Neural crest cell (in vitro differentiated cells): ENCODE data around the gene PLCXD3. TPM values are rescaled to one million over a fixed set of nuclear protein-coding genes. Genes with fewer than 3 reads are reported as not detected.
A peak's percentile ranks its signal among the peaks of the same experiment; 100 is the strongest.

ENCODE experiments used
- DNase-seq: peaks from one replicate; pipeline ENCODE4 v3.0.0; 2021; ENCODE audit warnings: low read depth, mixed read lengths, low spot score
- H3K27ac Mint-ChIP-seq: one replicate; pipeline ENCODE4 v1.8.0; 2021; ENCODE audit warnings: mild to moderate bottlenecking, mixed read lengths; ENCODE audit not compliant: unreplicated experiment
- H3K27me3 Mint-ChIP-seq: 2 replicates; pipeline ENCODE4 v1.8.0; 2021; ENCODE audit warnings: low read depth, mild to moderate bottlenecking, mixed read lengths
- H3K36me3 Mint-ChIP-seq: 2 replicates; pipeline ENCODE4 v1.8.0; 2021; ENCODE audit warnings: low read depth, mild to moderate bottlenecking, mixed read lengths
- H3K4me1 Mint-ChIP-seq: 2 replicates; pipeline ENCODE4 v1.8.0; 2021; ENCODE audit warnings: mixed read lengths
- H3K4me3 Mint-ChIP-seq: one replicate; pipeline ENCODE4 v1.8.0; 2021; ENCODE audit warnings: mild to moderate bottlenecking, mixed read lengths
- H3K9me3 Mint-ChIP-seq: 2 replicates; pipeline ENCODE4 v1.8.0; 2021; ENCODE audit warnings: mixed read lengths
- total RNA-seq: library from RNA; stranded (reverse); gene quantifications from 2 replicates; pipeline ENCODE4 v1.2.1, GENCODE V29; 2021
- TF ChIP-seq, protein P1 (sequence below): fragments of 200-600 bp; sonication (generic); conservative IDR thresholded peaks from 2 replicates; pipeline ENCODE4 v1.5.0; 2021; ENCODE audit warnings: antibody characterized with exemption, mild to moderate bottlenecking

Gene PLCXD3
- total RNA-seq, 1 donor from 2014 or later, result 0.07 TPM

DNA sequence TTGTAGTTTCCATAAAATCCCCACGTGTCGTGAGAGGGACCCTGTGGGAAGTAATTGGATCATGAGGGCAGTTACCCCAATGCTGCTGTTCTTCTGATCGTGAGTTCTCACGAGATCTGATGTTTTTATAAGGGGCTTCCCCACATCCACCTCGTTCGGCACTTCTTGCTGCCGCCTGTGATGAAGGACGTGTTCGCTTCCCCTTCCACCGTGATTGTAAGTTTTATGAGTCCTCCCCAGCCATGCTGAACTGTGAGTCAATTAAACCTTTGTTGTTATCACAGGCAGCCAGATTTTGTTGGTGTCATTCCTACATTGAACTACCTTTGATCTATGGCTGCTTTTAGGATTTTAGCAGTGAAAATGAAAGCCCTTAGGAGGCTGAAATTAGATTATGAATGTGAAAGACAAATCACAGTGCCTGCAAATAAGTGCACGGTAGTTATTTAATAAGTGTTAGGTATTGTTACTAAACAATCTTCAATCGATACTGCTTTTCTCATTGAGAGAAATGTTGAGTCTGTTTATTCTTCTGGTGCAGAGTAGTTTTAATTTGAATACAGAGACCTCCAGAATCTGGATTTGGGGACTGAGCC, 229.1 kb downstream of the PLCXD3 start:
- Mint-ChIP-seq H3K36me3 (no peaks in the 10 kb centered on the region), H3K4me1 (no peaks in the 10 kb centered on the region), H3K4me3 (no peak overlapping the region), H3K27me3 (peaks cover 4% of the 10 kb centered on the region), H3K9me3 (no peaks in the 10 kb centered on the region), H3K27ac (no peak overlapping the region)
- no peak for DNase-seq
- TF ChIP-seq, protein P1, sequence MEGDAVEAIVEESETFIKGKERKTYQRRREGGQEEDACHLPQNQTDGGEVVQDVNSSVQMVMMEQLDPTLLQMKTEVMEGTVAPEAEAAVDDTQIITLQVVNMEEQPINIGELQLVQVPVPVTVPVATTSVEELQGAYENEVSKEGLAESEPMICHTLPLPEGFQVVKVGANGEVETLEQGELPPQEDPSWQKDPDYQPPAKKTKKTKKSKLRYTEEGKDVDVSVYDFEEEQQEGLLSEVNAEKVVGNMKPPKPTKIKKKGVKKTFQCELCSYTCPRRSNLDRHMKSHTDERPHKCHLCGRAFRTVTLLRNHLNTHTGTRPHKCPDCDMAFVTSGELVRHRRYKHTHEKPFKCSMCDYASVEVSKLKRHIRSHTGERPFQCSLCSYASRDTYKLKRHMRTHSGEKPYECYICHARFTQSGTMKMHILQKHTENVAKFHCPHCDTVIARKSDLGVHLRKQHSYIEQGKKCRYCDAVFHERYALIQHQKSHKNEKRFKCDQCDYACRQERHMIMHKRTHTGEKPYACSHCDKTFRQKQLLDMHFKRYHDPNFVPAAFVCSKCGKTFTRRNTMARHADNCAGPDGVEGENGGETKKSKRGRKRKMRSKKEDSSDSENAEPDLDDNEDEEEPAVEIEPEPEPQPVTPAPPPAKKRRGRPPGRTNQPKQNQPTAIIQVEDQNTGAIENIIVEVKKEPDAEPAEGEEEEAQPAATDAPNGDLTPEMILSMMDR, result no peak

DNA sequence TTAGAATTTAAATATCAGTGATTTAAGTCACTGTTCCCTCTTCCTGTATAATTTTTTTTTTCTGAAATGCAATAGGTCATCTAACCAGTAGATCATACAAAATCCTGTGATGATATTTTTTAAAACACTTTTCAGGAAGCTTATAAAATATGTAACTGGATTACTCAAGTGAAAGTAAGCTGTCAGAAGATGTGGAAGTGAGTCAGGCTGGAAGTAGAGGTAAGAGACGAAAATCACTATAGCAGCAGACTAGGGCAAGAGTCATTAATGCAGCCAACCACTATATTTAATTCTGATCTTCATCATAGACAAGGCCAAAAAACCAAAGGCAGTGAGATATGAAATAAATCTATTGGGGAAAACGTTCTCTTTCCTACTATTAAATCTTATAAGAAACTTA, 231.4 kb downstream of the PLCXD3 start:
- Mint-ChIP-seq H3K4me3 (no peak overlapping the region), H3K27ac (no peak overlapping the region), H3K36me3 (no peaks in the 10 kb centered on the region), H3K9me3 (no peaks in the 10 kb centered on the region), H3K4me1 (no peaks in the 10 kb centered on the region), H3K27me3 (peaks cover 4% of the 10 kb centered on the region)
- TF ChIP-seq, protein P1, result no peak
- no peak for DNase-seq

DNA sequence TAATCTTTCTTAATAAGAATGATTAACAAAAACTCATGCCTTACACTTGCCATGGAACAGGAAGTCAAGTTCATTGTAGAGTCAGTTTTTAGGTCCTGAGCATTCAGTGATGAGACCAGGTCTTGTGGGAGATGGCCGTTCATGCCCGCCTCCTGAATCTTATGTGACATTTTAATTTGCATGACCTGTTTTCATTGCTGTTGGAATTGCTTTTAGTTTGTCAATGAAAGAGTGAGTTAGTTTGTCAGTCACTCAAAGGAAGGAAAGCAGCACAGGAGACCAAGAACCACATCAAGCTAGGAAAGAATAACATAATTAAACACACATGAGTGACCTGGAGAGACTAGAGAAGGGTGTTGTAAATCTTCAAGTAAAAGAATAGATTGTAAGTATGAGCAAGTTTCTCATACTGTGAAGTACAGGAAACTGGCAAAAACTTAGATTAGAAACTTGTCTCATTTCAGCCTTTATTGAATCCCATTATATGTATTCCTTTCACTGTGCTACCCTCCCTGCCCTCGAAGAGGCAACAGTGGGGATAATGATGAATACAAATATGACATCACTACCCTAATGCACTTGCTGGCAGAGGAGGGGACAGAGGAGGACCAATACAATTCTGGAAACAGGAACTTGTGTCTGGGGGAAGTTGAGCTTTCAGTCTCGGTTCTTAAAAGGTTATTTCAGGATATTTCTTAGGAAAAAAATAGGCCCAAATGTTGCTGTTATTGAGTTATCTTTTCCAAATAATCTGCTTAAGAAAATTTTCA, 232.7 kb downstream of the PLCXD3 start:
- TF ChIP-seq, protein P1, result no peak
- Mint-ChIP-seq H3K4me1 (no peaks in the 10 kb centered on the region), H3K4me3 (no peak overlapping the region), H3K36me3 (no peaks in the 10 kb centered on the region), H3K9me3 (no peaks in the 10 kb centered on the region), H3K27me3 (no peaks in the 10 kb centered on the region), H3K27ac (no peak overlapping the region)
- DNase-seq, result no peak

DNA sequence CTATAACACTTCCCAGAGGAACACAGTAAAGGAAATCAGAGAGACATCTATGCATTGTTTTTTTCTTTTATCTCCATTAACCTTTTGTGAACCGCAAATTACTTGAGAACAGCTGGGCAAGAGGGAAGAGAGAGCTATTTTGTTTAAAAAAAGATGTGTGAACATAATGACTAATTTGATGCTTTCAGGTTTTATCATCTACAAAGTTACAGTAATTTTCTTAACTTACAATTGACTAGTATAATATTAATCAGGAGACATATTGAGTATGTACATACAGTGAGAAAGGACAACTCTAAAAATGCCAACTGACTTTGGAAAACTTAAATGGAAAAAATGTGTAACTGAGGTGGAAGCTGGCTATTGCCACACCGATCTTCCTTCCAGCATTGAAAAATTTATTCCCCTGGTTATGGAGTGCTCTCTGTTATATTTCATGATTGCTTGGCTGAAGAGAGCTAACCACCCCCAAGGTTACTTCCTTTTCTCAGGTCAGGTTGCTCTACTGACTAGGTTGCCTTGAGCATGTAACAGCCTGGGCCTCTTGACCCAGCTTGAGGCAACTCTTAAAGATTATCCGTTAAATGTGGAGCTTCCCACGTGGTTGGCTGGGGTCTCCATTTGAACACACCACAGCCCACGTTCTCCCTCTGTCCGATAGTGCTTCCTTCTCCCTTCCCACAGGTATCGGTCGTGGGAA, 234.4 kb downstream of the PLCXD3 start:
- Mint-ChIP-seq H3K27ac (no peak overlapping the region), H3K4me1 (no peaks in the 10 kb centered on the region), H3K36me3 (no peaks in the 10 kb centered on the region), H3K9me3 (no peaks in the 10 kb centered on the region), H3K4me3 (no peak overlapping the region), H3K27me3 (no peaks in the 10 kb centered on the region)
- no peak for DNase-seq
- TF ChIP-seq, protein P1, result no peak

DNA sequence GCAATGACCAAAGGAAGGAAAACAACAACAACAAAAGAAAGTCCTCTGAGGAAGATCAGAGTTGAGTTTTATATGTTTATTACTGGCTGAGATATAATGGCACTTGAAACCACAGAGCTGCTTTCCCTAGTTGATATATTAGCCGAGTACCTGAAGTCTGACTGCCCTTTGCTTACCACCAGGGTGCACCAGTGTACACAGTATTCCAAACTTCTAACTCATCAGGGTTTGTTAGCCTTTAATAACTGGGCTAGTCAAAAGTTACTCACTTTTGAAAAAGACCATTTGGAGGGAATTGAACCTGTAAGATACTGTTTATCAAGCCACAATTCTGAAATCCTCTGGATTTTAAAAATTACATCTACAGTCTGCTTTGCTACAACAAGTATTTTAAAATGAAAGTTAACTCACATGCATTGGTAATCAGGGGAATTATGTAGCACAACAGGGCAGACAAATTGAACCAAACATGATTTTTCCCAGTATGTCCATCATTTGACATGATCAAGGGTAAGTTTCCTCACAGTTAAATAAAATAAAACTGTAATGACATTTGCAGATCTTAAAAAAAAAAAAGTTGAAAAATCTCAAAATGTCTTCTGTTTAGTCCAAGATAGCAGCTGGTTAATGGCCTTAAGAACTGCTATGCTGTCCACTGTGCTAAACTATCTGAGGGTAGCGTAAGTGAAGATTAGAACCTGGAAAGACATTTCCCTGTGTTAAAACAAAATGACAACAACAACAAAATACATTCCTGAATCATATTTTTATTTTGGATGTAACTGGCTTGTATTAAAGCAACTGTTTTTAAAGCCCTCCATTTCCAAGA, 239.8 kb downstream of the PLCXD3 start:
- DNase-seq, result peak; percentile 35
- Mint-ChIP-seq H3K27ac (no peak overlapping the region), H3K36me3 (no peaks in the 10 kb centered on the region), H3K4me3 (no peak overlapping the region), H3K27me3 (no peaks in the 10 kb centered on the region), H3K9me3 (no peaks in the 10 kb centered on the region), H3K4me1 (no peaks in the 10 kb centered on the region)
- TF ChIP-seq, protein P1, result peak; percentile 85
